IMR-90 (cell line): ENCODE measurements around the gene TOP3B. TPM values are rescaled to one million over a fixed set of nuclear protein-coding genes. Genes with fewer than 3 reads are reported as not detected.

ENCODE experiments used
- ATAC-seq: fragments of 200-7000 bp; cut with Tn5 transposase; 2 replicates; pipeline ENCODE4 v1.9.1; 2020; ENCODE audit warnings: low read depth, mild to moderate bottlenecking, moderate library complexity
- BruUV-seq: library from RNA; stranded (reverse); fragments of 400-500 nt; replicated peaks from 2 replicates; lab custom pipeline; 2021; lab: Mats Ljungman, UMichigan
- CTCF ChIA-PET: fragments of 300-600 bp; formaldehyde crosslinking; extraction: SDS; loops from one replicate; lab custom pipeline; 2021; ENCODE audit warnings: antibody characterized with exemption; lab: Yijun Ruan, JAX
- POLR2A ChIA-PET: fragments of 300-600 bp; sonication (Branson Sonifier 250); formaldehyde crosslinking; loops from one replicate; lab custom pipeline; 2022; ENCODE audit warnings: antibody characterized with exemption; ENCODE audit not compliant: unreplicated experiment; lab: Charles Lee
- DNase-seq: peaks from one replicate; pipeline ENCODE4 v3.0.0; 2013
- H2AFZ ChIP-seq: replicated peaks from 2 replicates; pipeline ENCODE3; 2013; ENCODE audit warnings: low read length, mild to moderate bottlenecking; ENCODE audit not compliant: poor library complexity
- H2AK5ac ChIP-seq: 2 replicates; pipeline ENCODE4 v1.6.1; 2013; ENCODE audit warnings: low read depth, low read length, inconsistent platforms
- H2AK9ac ChIP-seq: replicated peaks from 2 replicates; pipeline ENCODE3; 2013; ENCODE audit warnings: mild to moderate bottlenecking, low read depth, low read length, moderate library complexity; ENCODE audit not compliant: poor library complexity
- H2BK120ac ChIP-seq: 2 replicates; pipeline ENCODE4 v1.6.1; 2013; ENCODE audit warnings: low read depth, low read length, inconsistent platforms
- H2BK15ac ChIP-seq: 3 replicates; pipeline ENCODE4 v1.6.1; 2013; ENCODE audit warnings: low read depth, low read length, inconsistent platforms
- H2BK20ac ChIP-seq: 2 replicates; pipeline ENCODE4 v1.6.1; 2013; ENCODE audit warnings: low read depth, mild to moderate bottlenecking, inconsistent platforms, low read length, moderate library complexity
- H2BK5ac ChIP-seq: 2 replicates; pipeline ENCODE4 v1.6.1; 2013; ENCODE audit warnings: mild to moderate bottlenecking, low read depth, low read length, inconsistent platforms; ENCODE audit not compliant: poor library complexity, severe bottlenecking
- H3K14ac ChIP-seq: replicated peaks from 2 replicates; pipeline ENCODE4 v1.6.1; 2013; ENCODE audit warnings: low read depth, low read length, inconsistent platforms
- H3K18ac ChIP-seq: 2 replicates; pipeline ENCODE4 v1.6.1; 2013; ENCODE audit warnings: low read depth, low read length, control low read depth
- H3K23ac ChIP-seq: 2 replicates; pipeline ENCODE4 v1.6.1; 2013; ENCODE audit warnings: low read depth, low read length, inconsistent platforms
- H3K27ac ChIP-seq: 2 replicates; pipeline ENCODE4 v1.5.1; 2013; ENCODE audit warnings: mild to moderate bottlenecking, control low read depth, low read length; ENCODE audit not compliant: insufficient read depth
- H3K27me3 ChIP-seq: 2 replicates; pipeline ENCODE4 v1.6.1; 2013; ENCODE audit warnings: low read length; ENCODE audit not compliant: control insufficient read depth, insufficient read depth
- H3K36me3 ChIP-seq: 2 replicates; pipeline ENCODE4 v1.6.1; 2013; ENCODE audit warnings: low read length, mixed read lengths; ENCODE audit not compliant: control insufficient read depth, insufficient read depth
- H3K4ac ChIP-seq: 2 replicates; pipeline ENCODE4 v1.6.1; 2013; ENCODE audit warnings: low read depth, low read length, inconsistent platforms
- H3K4me1 ChIP-seq: 2 replicates; pipeline ENCODE4 v1.6.1; 2013; ENCODE audit warnings: low read length, mixed read lengths; ENCODE audit not compliant: control insufficient read depth, insufficient read depth
- H3K4me2 ChIP-seq: 2 replicates; pipeline ENCODE4 v1.6.1; 2013; ENCODE audit warnings: low read depth, mild to moderate bottlenecking, control low read depth, low read length, moderate library complexity
- H3K4me3 ChIP-seq: 2 replicates; pipeline ENCODE4 v1.5.1; 2013; ENCODE audit warnings: low read depth, mild to moderate bottlenecking, control low read depth, low read length, moderate library complexity; ENCODE audit not compliant: insufficient read depth
- H3K56ac ChIP-seq: 2 replicates; pipeline ENCODE4 v1.6.1; 2013; ENCODE audit warnings: low read length, inconsistent platforms; ENCODE audit not compliant: insufficient read depth; ENCODE audit errors: extremely low read depth
- H3K79me1 ChIP-seq, 2 experiments: 2 replicates each; pipeline ENCODE4 v1.6.1; 2013; ENCODE audit warnings: low read length in 2 of 2, inconsistent platforms in 1 of 2, low read depth in 1 of 2
- H3K9ac ChIP-seq: 2 replicates; pipeline ENCODE4 v1.6.1; 2013; ENCODE audit warnings: low read depth, low read length, control low read depth
- H3K9me1 ChIP-seq: 2 replicates; pipeline ENCODE4 v1.6.1; 2013; ENCODE audit warnings: low read length, inconsistent platforms; ENCODE audit not compliant: insufficient read depth
- H3K9me3 ChIP-seq: 2 replicates; pipeline ENCODE4 v1.6.1; 2013; ENCODE audit warnings: low read length; ENCODE audit not compliant: control insufficient read depth, insufficient read depth
- H4K20me1 ChIP-seq: 2 replicates; pipeline ENCODE4 v1.6.1; 2013; ENCODE audit warnings: low read length, inconsistent platforms; ENCODE audit not compliant: insufficient read depth
- H4K5ac ChIP-seq: 2 replicates; pipeline ENCODE4 v1.6.1; 2013; ENCODE audit warnings: mild to moderate bottlenecking, low read depth, low read length, control low read depth
- H4K8ac ChIP-seq, 2 experiments: 2 replicates each; pipeline ENCODE4 v1.6.1; 2013; ENCODE audit warnings: low read depth in 2 of 2, low read length in 2 of 2, control low read depth in 1 of 2, inconsistent platforms in 1 of 2
- H4K91ac ChIP-seq: 2 replicates; pipeline ENCODE4 v1.6.1; 2013; ENCODE audit warnings: low read depth, low read length, inconsistent platforms; ENCODE audit not compliant: insufficient read depth
- CTCF ChIP-seq: conservative IDR thresholded peaks from 2 replicates; pipeline ENCODE4 v1.5.1; 2012; ENCODE audit warnings: mild to moderate bottlenecking, low read depth, low read length, improper control_type of control experiment
- MAFK ChIP-seq: IDR thresholded peaks from 2 replicates; pipeline ENCODE4 v1.6.1; 2012; ENCODE audit warnings: low read depth, low read length, improper control_type of control experiment
- MAZ ChIP-seq: IDR thresholded peaks from 2 replicates; pipeline ENCODE4 v1.6.1; 2012; ENCODE audit warnings: low read depth, mild to moderate bottlenecking, low read length, improper control_type of control experiment, moderate library complexity, borderline replicate concordance
- MXI1 ChIP-seq: IDR thresholded peaks from 2 replicates; pipeline ENCODE4 v1.6.1; 2012; ENCODE audit warnings: low read depth, mild to moderate bottlenecking, low read length, moderate library complexity, borderline replicate concordance
- NFE2L2 ChIP-seq: fragments of 150-350 bp; IDR thresholded peaks from 2 replicates; pipeline ENCODE4 v1.6.1; 2016; ENCODE audit warnings: low read depth, mild to moderate bottlenecking, low read length
- POLR2A ChIP-seq: IDR thresholded peaks from 2 replicates; pipeline ENCODE4 v1.6.1; 2012; ENCODE audit warnings: mild to moderate bottlenecking, low read depth, low read length
- RAD21 ChIP-seq: IDR thresholded peaks from 2 replicates; pipeline ENCODE4 v1.6.1; 2012; ENCODE audit warnings: low read length, improper control_type of control experiment
- SMC3 ChIP-seq: fragments of 150-350 bp; IDR thresholded peaks from 2 replicates; pipeline ENCODE4 v1.6.1; 2016; ENCODE audit warnings: low read depth, mild to moderate bottlenecking, antibody characterized with exemption, low read length, moderate library complexity
- WGBS, 2 experiments: methylation state at CpG; one replicate each; pipeline versions ENCODE4 v1.1.5 to v1.1.7; 2013; ENCODE audit warnings: missing lambda C conversion rate in 2 of 2; ENCODE audit not compliant: insufficient read length in 1 of 2; ENCODE audit errors: extremely low coverage in 2 of 2; 5-methylcytosine and 5-hydroxymethylcytosine counted together
- dilution Hi-C: fragments of 300-500 bp; cut with HindIII; formaldehyde crosslinking; loops from one replicate; pipeline ENCODE4 v1.14.3; 2018; ENCODE audit warnings: low sequenced_read_pairs; ENCODE audit not compliant: unreplicated experiment
- in situ Hi-C: fragments of 300-500 bp; cut with MboI; formaldehyde crosslinking; loops from 3 replicates; pipeline ENCODE4 v1.14.3; 2019; ENCODE audit warnings: low sequenced_read_pairs, inconsistent platforms, mixed read lengths
- intact Hi-C: fragments of 100-400 bp; cut with micrococcal nuclease; formaldehyde crosslinking; loops from 2 replicates; pipeline ENCODE4 v1.10.0; 2022
- polyA plus RNA-seq, 3 experiments: library from polyadenylated mRNA; depleted of rRNA; stranded (reverse); fragments of >200 nt; gene quantifications; 2 replicates each; pipeline ENCODE4 v1.2.3, GENCODE V29; 2012; ENCODE audit warnings: low replicate concordance in 1 of 3
- total RNA-seq: library from RNA; depleted of rRNA; stranded (reverse); fragments of >200 nt; gene quantifications from 2 replicates; pipeline ENCODE4 v1.2.3, GENCODE V29; 2012
- TF ChIP-seq, protein P1 (sequence below): fragments of 150-350 bp; IDR thresholded peaks from 2 replicates; pipeline ENCODE4 v1.6.1; 2017; ENCODE audit warnings: mild to moderate bottlenecking, antibody characterized with exemption, low read length, low read depth

Gene TOP3B
- total and polyA plus RNA-seq, 2 of the 4 experiments (the other 2 are of a cell fraction), result 23.0 to 23.5 TPM

DNA sequence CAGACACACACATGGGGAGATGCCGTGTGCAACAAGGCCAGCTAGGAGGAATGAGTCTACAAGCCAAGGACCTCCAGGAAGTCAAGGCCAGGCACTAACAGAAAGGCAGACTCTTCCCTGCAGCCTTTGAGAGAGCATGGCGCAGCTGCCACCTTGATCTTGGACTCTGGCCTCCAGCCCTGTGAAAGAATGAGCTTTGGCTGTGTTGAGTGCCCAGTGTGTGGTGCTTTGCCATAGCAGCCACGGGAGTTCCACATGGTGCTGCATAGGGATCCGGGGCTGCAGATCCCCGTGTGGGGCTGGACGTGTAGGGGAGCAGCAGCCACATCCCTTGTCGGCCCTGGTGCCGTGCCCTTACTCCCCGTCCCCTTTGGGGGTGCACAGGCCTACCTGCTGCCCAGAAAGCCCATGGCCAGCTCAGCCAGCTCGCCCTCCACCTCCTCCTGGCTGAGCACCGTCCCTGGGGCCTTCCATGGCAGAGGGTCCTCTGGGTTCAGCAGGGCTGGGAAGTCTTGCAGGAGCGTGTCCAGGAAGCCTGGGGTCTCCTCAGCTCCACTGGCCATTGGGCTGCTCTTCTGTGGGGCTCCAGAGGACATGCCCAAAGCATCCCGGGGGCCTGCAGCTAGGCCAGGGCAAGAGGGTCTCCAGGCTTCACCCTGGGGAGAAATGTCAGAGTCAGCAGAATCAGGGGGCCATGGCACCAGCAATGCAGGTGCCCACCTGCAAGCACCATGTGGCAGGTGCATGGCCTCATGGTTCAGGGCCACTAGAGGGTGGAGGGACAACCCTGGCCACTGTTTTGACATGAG, 36.9 kb downstream of the TOP3B start:
- intact Hi-C loops, result no loop called here
- Histone ChIP-seq H2BK15ac (no peak overlapping the region), H4K5ac (no peak overlapping the region), H4K20me1 (peaks cover 6% of the 10 kb centered on the region; the same call in 1 of the 2 replicates), H3K14ac (no peak overlapping the region), H2BK5ac (no peak overlapping the region), H4K8ac (no peak overlapping the region), H2AK5ac (0 out of 2 replicates have a peak overlapping the region, but pooled peaks have one; percentile 38), H3K79me1 (peaks cover 33 to 92% of the 10 kb centered on the region in 2 experiments), H2AK9ac (peak overlapping the region; percentile 80), H3K27me3 (no peaks in the 10 kb centered on the region), H3K9me3 (no peaks in the 10 kb centered on the region), H3K36me3 (peaks cover 22% of the 10 kb centered on the region), H3K27ac (no peak overlapping the region), H3K4me3 (no peak overlapping the region), H2BK120ac (no peak overlapping the region), H3K9me1 (peaks cover 36% of the 10 kb centered on the region), H3K4me1 (peaks cover 25% of the 10 kb centered on the region), H3K9ac (no peak overlapping the region), H3K23ac (no peak overlapping the region), H4K91ac (no peak overlapping the region; the same call in 1 of the 2 replicates), H2BK20ac (no peak overlapping the region), H3K4me2 (no peak overlapping the region), H3K18ac (no peak overlapping the region), H3K4ac (no peak overlapping the region), H3K56ac (no peak overlapping the region), H2AFZ (peak overlapping the region; percentile 53)
- ATAC-seq, result no peak
- 94% methylated on average over 10 of the region's 13 CpGs; no CpG with 5 or more reads in 1 of the 2 experiments for WGBS, 2 experiments
- TF ChIP-seq RAD21 (no peak), CTCF (no peak), POLR2A (no peak), MAZ (no peak), MAFK (peak; percentile 56), SMC3 (no peak), NFE2L2 (no peak), MXI1 (no peak)
- TF ChIP-seq, protein P1, sequence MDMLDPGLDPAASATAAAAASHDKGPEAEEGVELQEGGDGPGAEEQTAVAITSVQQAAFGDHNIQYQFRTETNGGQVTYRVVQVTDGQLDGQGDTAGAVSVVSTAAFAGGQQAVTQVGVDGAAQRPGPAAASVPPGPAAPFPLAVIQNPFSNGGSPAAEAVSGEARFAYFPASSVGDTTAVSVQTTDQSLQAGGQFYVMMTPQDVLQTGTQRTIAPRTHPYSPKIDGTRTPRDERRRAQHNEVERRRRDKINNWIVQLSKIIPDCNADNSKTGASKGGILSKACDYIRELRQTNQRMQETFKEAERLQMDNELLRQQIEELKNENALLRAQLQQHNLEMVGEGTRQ, result no peak
- POLR2A ChIA-PET, result no interaction called here
- no peak for DNase-seq
- BruUV-seq, result no TSS peak
- dilution Hi-C loops, result no loop called here
- in situ Hi-C loops, result no loop called here
- CTCF ChIA-PET, result no interaction called here
